Thyroid gland (tissue), 4 donors: ENCODE measurements around the gene RP9. TPM values are rescaled to one million over a fixed set of nuclear protein-coding genes. Genes with fewer than 3 reads are reported as not detected.

Source experiments
- DNase-seq, 2 donors: peaks; one replicate each; pipeline ENCODE4 v3.0.0-alpha.2; 2019
- H3K27ac ChIP-seq, 3 donors: fragments of 200-600 bp; sonication (generic); 1 replicate in 2 of 3; 2 replicates in 1 of 3; pipeline ENCODE4 v1.5.1; 2016 to 2019; ENCODE audit warnings: mild to moderate bottlenecking in 1 of 3, moderate library complexity in 1 of 3
- H3K27me3 ChIP-seq: fragments of 200-600 bp; sonication (generic); one replicate; pipeline ENCODE4 v1.5.1; 2019
- H3K36me3 ChIP-seq, 2 donors: fragments of 200-600 bp; sonication (generic); one replicate each; pipeline ENCODE4 v1.5.1; 2016 to 2019
- H3K4me1 ChIP-seq, 2 donors: fragments of 200-600 bp; sonication (generic); one replicate each; pipeline ENCODE4 v1.5.1; 2017 to 2019
- H3K4me3 ChIP-seq, 3 donors: fragments of 200-600 bp; sonication (generic); replicated peaks in 1 of 3; 1 replicate in 2 of 3; 2 replicates in 1 of 3; pipeline ENCODE4 v1.5.1; 2016; ENCODE audit warnings: mild to moderate bottlenecking in 1 of 3
- H3K9me3 ChIP-seq: fragments of 200-600 bp; sonication (generic); one replicate; pipeline ENCODE4 v1.5.1; 2017
- CTCF ChIP-seq, 6 experiments: fragments of 200-600 bp in 3 of 6; fragments of 450-650 bp in 3 of 6; sonication (generic) in 3 of 6; IDR thresholded peaks; one replicate each; pipeline ENCODE4 v1.5.1; 2016 to 2019; ENCODE audit warnings: antibody characterized with exemption in 6 of 6, mild to moderate bottlenecking in 2 of 6, inconsistent platforms in 1 of 6, moderate library complexity in 1 of 6
- POLR2A ChIP-seq, 2 donors: fragments of 450-650 bp; IDR thresholded peaks; one replicate each; pipeline ENCODE4 v1.6.1; 2017; ENCODE audit warnings: antibody characterized with exemption in 2 of 2, mild to moderate bottlenecking in 2 of 2, moderate library complexity in 1 of 2
- WGBS, 2 donors: methylation state at CpG; one replicate each; pipeline ENCODE4 v1.1.5; 2017; 5-methylcytosine and 5-hydroxymethylcytosine counted together
- intact Hi-C: fragments of 100-400 bp; cut with DNase I; formaldehyde crosslinking; loops from one replicate; pipeline ENCODE4 v1.15.1; 2023
- total RNA-seq, 4 donors: library from RNA; depleted of rRNA; stranded (reverse); fragments of >200 nt; gene quantifications; one replicate each; pipeline ENCODE4 v1.2.3, GENCODE V29; 2016

The RP9 gene
- total RNA-seq, 4 donors from 2014 or later, result 8.7 to 23.5 (median 12.8) TPM

GRCh38 chr7:33108554-33109004 lies 625 bp downstream of the RP9 start:
- Histone ChIP-seq H3K9me3 (no peaks in the 10 kb centered on the region), H3K4me1 (peaks cover 20 to 34% of the 10 kb centered on the region in 2 donors), H3K27me3 (no peaks in the 10 kb centered on the region), H3K4me3 (peak overlapping the region; percentile 2 to 97 (median 96)), H3K27ac (peak overlapping the region; percentile 84 to 93 (median 87)), H3K36me3 (no peaks in the 10 kb centered on the region)
- WGBS, 2 donors, result 1 to 2% methylated on average over 10 of the region's 10 CpGs
- no peak for DNase-seq
- intact Hi-C loops, result loop anchor here (10.0 kb wide), 1 partner anchor 224 kb away; no protein-coding TSS in a partner anchor
- TF ChIP-seq POLR2A (IDR thresholded peaks at IDR 0.05) (no peak), CTCF (IDR thresholded peaks at IDR 0.05) (no peak)

- H3K4me1 ChIP-seq, result peaks cover 20 to 37% of the 10 kb centered on the region in 2 donors
- H3K27me3 ChIP-seq, result no peaks in the 10 kb centered on the region
- peak overlapping the region; percentile 54 to 93 (median 87) for H3K27ac ChIP-seq
- peaks cover 7 to 9% of the 10 kb centered on the region in 2 donors for H3K36me3 ChIP-seq
- 44 to 47% methylated on average over 7 of the region's 7 CpGs for WGBS, 2 donors
- DNase-seq, result peak; percentile 32 to 61
- intact Hi-C loops, result loop anchor here (10.0 kb wide), 1 partner anchor 223 kb away; no protein-coding TSS in a partner anchor
- H3K9me3 ChIP-seq, result no peaks in the 10 kb centered on the region
- H3K4me3 ChIP-seq, result peak overlapping the region in 2 of 3 donors; percentile 5 to 96
- TF ChIP-seq POLR2A (IDR thresholded peaks at IDR 0.05) (no peak), CTCF (IDR thresholded peaks at IDR 0.05) (peak in 3 of 6 experiments; percentile 33 to 34 (median 34))
Observed at GRCh38 chr7:33107136-33108066, 1.8 kb downstream of the RP9 start.

GRCh38 chr7:33101906-33102305 lies 7.3 kb downstream of the RP9 start:
- whole genome bisulfite sequencing, 2 donors, result 92% methylated on average over 3 of the region's 3 CpGs
- TF ChIP-seq POLR2A (IDR thresholded peaks at IDR 0.05) (no peak), CTCF (IDR thresholded peaks at IDR 0.05) (no peak)
- DNase-seq, result no peak
- Histone ChIP-seq H3K27ac (no peak overlapping the region), H3K36me3 (peaks cover 29 to 36% of the 10 kb centered on the region in 2 donors), H3K9me3 (no peaks in the 10 kb centered on the region), H3K4me3 (no peak overlapping the region), H3K4me1 (peaks cover 6 to 15% of the 10 kb centered on the region in 2 donors), H3K27me3 (no peaks in the 10 kb centered on the region)
- intact Hi-C loops, result loop anchor here (10.0 kb wide), 1 partner anchor 217 kb away; no protein-coding TSS in a partner anchor

GRCh38 chr7:33100770-33101169 lies 8.4 kb downstream of the RP9 start:
- intact Hi-C loops, result loop anchor here (10.0 kb wide), 1 partner anchor 216 kb away; no protein-coding TSS in a partner anchor

More at GRCh38 chr7:33100770-33101169, 8.4 kb downstream of the RP9 start:
- no peaks in the 10 kb centered on the region for H3K27me3 ChIP-seq
- H3K4me3 ChIP-seq, result no peak overlapping the region
- H3K36me3 ChIP-seq, result peaks cover 40 to 46% of the 10 kb centered on the region in 2 donors
- 87 to 98% methylated on average over 3 of the region's 3 CpGs for WGBS, 2 donors
- DNase-seq, result no peak
- TF ChIP-seq POLR2A (IDR thresholded peaks at IDR 0.05), result no peak
- no peak for TF ChIP-seq CTCF (IDR thresholded peaks at IDR 0.05)
- no peaks in the 10 kb centered on the region for H3K9me3 ChIP-seq
- peaks cover 0 to 4% of the 10 kb centered on the region in 2 donors for H3K4me1 ChIP-seq
- no peak overlapping the region for H3K27ac ChIP-seq
